HepG2 (cell line): ENCODE data around the gene GPS2. TPM values are rescaled to one million over a fixed set of nuclear protein-coding genes. Genes with fewer than 3 reads are reported as not detected.

Experiments used
- AHR ChIP-seq: IDR thresholded peaks from 2 replicates; pipeline ENCODE4 v1.6.1; 2018; ENCODE audit warnings: missing genetic modification reagents, missing compliant biosample characterization
- ARNTL ChIP-seq: sonication (generic); formaldehyde crosslinking; IDR thresholded peaks from 2 replicates; pipeline ENCODE4 v1.4.0; 2020; ENCODE audit warnings: mild to moderate bottlenecking, missing genetic modification reagents
- CHCHD3 ChIP-seq: sonication (generic); formaldehyde crosslinking; IDR thresholded peaks from 2 replicates; pipeline ENCODE4 v1.8.0; 2022; ENCODE audit warnings: mild to moderate bottlenecking, missing genetic modification reagents, moderate library complexity
- HOXA7 ChIP-seq: sonication (generic); formaldehyde crosslinking; IDR thresholded peaks from 2 replicates; pipeline ENCODE4 v1.8.1; 2022; ENCODE audit warnings: mild to moderate bottlenecking, missing genetic modification reagents, moderate library complexity
- JARID2 ChIP-seq: sonication (generic); formaldehyde crosslinking; IDR thresholded peaks from 2 replicates; pipeline ENCODE4 v1.8.1; 2023; ENCODE audit warnings: missing genetic modification reagents, inconsistent platforms; ENCODE audit not compliant: insufficient replicate concordance
- NFYB ChIP-seq: sonication (generic); formaldehyde crosslinking; IDR thresholded peaks from 2 replicates; pipeline ENCODE4 v1.4.0; 2020; ENCODE audit warnings: missing genetic modification reagents
- RBFOX2 ChIP-seq: fragments of 200-400 bp; formaldehyde crosslinking; IDR thresholded peaks from 2 replicates; pipeline ENCODE4 v1.6.1; 2017; ENCODE audit warnings: low read depth, mild to moderate bottlenecking, low read length
- RFXAP ChIP-seq: sonication (generic); formaldehyde crosslinking; IDR thresholded peaks from 2 replicates; pipeline ENCODE4 v1.4.0; 2020; ENCODE audit warnings: missing genetic modification reagents, borderline replicate concordance
- TBL1XR1 ChIP-seq: fragments of 150-350 bp; IDR thresholded peaks from 2 replicates; pipeline ENCODE4 v1.6.1; 2014; ENCODE audit warnings: borderline replicate concordance, low read length; ENCODE audit not compliant: partially characterized antibody
- XRCC5 ChIP-seq: fragments of 200-400 bp; formaldehyde crosslinking; optimal IDR thresholded peaks from 2 replicates; pipeline ENCODE3; 2017; ENCODE audit warnings: mild to moderate bottlenecking, low read length
- ZFP90 ChIP-seq: sonication (generic); formaldehyde crosslinking; IDR thresholded peaks from 2 replicates; pipeline ENCODE4 v1.8.0; 2022; ENCODE audit warnings: missing genetic modification reagents, mild to moderate bottlenecking, inconsistent platforms, borderline replicate concordance
- ZNF121 ChIP-seq: sonication (generic); formaldehyde crosslinking; IDR thresholded peaks from 2 replicates; pipeline ENCODE4 v1.5.0; 2020; ENCODE audit warnings: mild to moderate bottlenecking, missing genetic modification reagents
- ZNF335 ChIP-seq: sonication (generic); formaldehyde crosslinking; IDR thresholded peaks from 2 replicates; pipeline ENCODE4 v1.4.0; 2020; ENCODE audit warnings: missing genetic modification reagents
- ZNF354B ChIP-seq: sonication (generic); formaldehyde crosslinking; IDR thresholded peaks from 2 replicates; pipeline ENCODE4 v1.8.0; 2022; ENCODE audit warnings: mild to moderate bottlenecking, missing genetic modification reagents
- ZNF383 ChIP-seq: sonication (generic); formaldehyde crosslinking; IDR thresholded peaks from 2 replicates; pipeline ENCODE4 v1.4.0; 2020; ENCODE audit warnings: missing genetic modification reagents, mild to moderate bottlenecking, borderline replicate concordance
- polyA plus RNA-seq, 8 experiments: library from polyadenylated mRNA; depleted of rRNA in 3 of 8; stranded (reverse) in 7 of 8; unstranded in 1 of 8; fragments of >200 nt; fragmentation: Illumina TruSeq in 4 of 8; extraction: Trizol in 4 of 8; gene quantifications; 2 replicates each; pipeline versions ENCODE4 v1.2.1 to v1.2.3, GENCODE V29; 2011 to 2016; ENCODE audit warnings: low read depth in 4 of 8, missing spikeins in 1 of 8, mixed read lengths in 1 of 8; ENCODE audit not compliant: insufficient read depth in 1 of 8
- total RNA-seq, 5 experiments: library from RNA; depleted of rRNA; stranded (reverse); fragments of >200 nt; fragmentation: Illumina TruSeq; extraction: Trizol; gene quantifications; 2 replicates each; pipeline ENCODE4 v1.2.3, GENCODE V29; 2016; ENCODE audit warnings: low read depth in 1 of 5
- TF ChIP-seq, protein P1 (sequence below): sonication (generic); formaldehyde crosslinking; IDR thresholded peaks from 2 replicates; pipeline ENCODE4 v1.5.1; 2020; ENCODE audit warnings: missing genetic modification reagents, mild to moderate bottlenecking, borderline replicate concordance
- TF ChIP-seq, protein P2 (sequence below): sonication (generic); formaldehyde crosslinking; IDR thresholded peaks from 2 replicates; pipeline ENCODE4 v1.5.0; 2020; ENCODE audit warnings: missing genetic modification reagents
- TF ChIP-seq, protein P3 (sequence below), 2 experiments: fragments of 450-650 bp in 1 of 2; sonication (generic) in 1 of 2; formaldehyde crosslinking; IDR thresholded peaks; 2 replicates each; pipeline versions ENCODE4 v1.5.0 to v1.8.0; 2020 to 2022; ENCODE audit warnings: mild to moderate bottlenecking in 1 of 2, missing genetic modification reagents in 1 of 2
- TF ChIP-seq, protein P4 (sequence below): sonication (generic); formaldehyde crosslinking; IDR thresholded peaks from 2 replicates; pipeline ENCODE4 v1.8.1; 2023; ENCODE audit warnings: mild to moderate bottlenecking, missing genetic modification reagents
- TF ChIP-seq, protein P5 (sequence below): sonication (generic); formaldehyde crosslinking; IDR thresholded peaks from 2 replicates; pipeline ENCODE4 v1.4.0; 2020; ENCODE audit warnings: missing genetic modification reagents

The GPS2 gene
- total and polyA plus RNA-seq, 2 of the 13 experiments (the other 11 are each of a cell fraction or from before 2014, with no cell fraction given) = 58.0 to 59.4 TPM

DNA sequence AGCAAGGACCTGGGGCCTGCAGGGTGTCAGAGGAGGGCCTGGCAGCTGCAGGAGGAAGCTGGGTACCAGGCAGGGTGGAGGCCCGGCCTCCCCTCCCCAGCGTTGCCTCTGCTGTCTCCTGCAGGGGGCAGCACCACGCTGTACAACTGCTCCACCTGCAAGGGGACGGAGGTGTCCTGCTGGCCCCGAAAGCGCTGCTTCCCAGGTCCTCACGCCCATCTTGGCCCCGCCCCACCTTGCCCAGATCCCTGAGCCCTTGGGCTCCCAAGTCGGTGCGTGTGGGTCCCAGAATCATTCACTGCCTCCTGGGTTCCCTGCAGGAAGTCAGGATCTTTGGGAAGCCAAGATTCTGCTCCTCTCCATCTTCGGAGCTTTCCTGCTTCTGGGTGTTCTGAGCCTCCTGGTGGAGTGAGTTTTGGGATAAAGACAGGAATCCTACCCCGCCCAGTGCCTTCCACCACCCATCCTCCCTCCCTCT, 41.0 kb upstream of the GPS2 start (continued):
- TF ChIP-seq, protein P1, sequence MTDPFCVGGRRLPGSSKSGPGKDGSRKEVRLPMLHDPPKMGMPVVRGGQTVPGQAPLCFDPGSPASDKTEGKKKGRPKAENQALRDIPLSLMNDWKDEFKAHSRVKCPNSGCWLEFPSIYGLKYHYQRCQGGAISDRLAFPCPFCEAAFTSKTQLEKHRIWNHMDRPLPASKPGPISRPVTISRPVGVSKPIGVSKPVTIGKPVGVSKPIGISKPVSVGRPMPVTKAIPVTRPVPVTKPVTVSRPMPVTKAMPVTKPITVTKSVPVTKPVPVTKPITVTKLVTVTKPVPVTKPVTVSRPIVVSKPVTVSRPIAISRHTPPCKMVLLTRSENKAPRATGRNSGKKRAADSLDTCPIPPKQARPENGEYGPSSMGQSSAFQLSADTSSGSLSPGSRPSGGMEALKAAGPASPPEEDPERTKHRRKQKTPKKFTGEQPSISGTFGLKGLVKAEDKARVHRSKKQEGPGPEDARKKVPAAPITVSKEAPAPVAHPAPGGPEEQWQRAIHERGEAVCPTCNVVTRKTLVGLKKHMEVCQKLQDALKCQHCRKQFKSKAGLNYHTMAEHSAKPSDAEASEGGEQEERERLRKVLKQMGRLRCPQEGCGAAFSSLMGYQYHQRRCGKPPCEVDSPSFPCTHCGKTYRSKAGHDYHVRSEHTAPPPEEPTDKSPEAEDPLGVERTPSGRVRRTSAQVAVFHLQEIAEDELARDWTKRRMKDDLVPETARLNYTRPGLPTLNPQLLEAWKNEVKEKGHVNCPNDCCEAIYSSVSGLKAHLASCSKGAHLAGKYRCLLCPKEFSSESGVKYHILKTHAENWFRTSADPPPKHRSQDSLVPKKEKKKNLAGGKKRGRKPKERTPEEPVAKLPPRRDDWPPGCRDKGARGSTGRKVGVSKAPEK = no peak
- TF ChIP-seq XRCC5 (peak; percentile 88), RFXAP (no peak), ZFP90 (CRISPR knock-in tag) (no peak), ZNF335 (no peak), RBFOX2 (no peak), HOXA7 (CRISPR knock-in tag) (no peak), AHR (CRISPR knock-in tag) (0 out of 2 replicates have a peak, but pooled peaks have one; percentile 50), ARNTL (CRISPR knock-in tag) (no peak), NFYB (CRISPR knock-in tag) (no peak), ZNF383 (CRISPR knock-in tag) (no peak), TBL1XR1 (no peak), ZNF354B (CRISPR knock-in tag) (no peak), ZNF121 (no peak), JARID2 (CRISPR knock-in tag) (no peak), CHCHD3 (no peak)
- TF ChIP-seq, protein P2, sequence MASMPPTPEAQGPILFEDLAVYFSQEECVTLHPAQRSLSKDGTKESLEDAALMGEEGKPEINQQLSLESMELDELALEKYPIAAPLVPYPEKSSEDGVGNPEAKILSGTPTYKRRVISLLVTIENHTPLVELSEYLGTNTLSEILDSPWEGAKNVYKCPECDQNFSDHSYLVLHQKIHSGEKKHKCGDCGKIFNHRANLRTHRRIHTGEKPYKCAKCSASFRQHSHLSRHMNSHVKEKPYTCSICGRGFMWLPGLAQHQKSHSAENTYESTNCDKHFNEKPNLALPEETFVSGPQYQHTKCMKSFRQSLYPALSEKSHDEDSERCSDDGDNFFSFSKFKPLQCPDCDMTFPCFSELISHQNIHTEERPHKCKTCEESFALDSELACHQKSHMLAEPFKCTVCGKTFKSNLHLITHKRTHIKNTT (CRISPR knock-in tag) = no peak
- TF ChIP-seq, protein P3, sequence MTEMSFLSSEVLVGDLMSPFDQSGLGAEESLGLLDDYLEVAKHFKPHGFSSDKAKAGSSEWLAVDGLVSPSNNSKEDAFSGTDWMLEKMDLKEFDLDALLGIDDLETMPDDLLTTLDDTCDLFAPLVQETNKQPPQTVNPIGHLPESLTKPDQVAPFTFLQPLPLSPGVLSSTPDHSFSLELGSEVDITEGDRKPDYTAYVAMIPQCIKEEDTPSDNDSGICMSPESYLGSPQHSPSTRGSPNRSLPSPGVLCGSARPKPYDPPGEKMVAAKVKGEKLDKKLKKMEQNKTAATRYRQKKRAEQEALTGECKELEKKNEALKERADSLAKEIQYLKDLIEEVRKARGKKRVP (CRISPR knock-in tag; IDR thresholded peaks at IDR 0.05) = no peak
- TF ChIP-seq, protein P4, sequence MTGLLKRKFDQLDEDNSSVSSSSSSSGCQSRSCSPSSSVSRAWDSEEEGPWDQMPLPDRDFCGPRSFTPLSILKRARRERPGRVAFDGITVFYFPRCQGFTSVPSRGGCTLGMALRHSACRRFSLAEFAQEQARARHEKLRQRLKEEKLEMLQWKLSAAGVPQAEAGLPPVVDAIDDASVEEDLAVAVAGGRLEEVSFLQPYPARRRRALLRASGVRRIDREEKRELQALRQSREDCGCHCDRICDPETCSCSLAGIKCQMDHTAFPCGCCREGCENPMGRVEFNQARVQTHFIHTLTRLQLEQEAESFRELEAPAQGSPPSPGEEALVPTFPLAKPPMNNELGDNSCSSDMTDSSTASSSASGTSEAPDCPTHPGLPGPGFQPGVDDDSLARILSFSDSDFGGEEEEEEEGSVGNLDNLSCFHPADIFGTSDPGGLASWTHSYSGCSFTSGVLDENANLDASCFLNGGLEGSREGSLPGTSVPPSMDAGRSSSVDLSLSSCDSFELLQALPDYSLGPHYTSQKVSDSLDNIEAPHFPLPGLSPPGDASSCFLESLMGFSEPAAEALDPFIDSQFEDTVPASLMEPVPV (CRISPR knock-in tag) = no peak
- TF ChIP-seq, protein P5, sequence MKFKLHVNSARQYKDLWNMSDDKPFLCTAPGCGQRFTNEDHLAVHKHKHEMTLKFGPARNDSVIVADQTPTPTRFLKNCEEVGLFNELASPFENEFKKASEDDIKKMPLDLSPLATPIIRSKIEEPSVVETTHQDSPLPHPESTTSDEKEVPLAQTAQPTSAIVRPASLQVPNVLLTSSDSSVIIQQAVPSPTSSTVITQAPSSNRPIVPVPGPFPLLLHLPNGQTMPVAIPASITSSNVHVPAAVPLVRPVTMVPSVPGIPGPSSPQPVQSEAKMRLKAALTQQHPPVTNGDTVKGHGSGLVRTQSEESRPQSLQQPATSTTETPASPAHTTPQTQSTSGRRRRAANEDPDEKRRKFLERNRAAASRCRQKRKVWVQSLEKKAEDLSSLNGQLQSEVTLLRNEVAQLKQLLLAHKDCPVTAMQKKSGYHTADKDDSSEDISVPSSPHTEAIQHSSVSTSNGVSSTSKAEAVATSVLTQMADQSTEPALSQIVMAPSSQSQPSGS (CRISPR knock-in tag) = no peak
